GM12878 (cell line): ENCODE measurements around the gene PLXNA2. TPM values are rescaled to one million over a fixed set of nuclear protein-coding genes. Genes with fewer than 3 reads are reported as not detected.

Experiments used
- ATAC-seq: fragments of 200-7000 bp; cut with Tn5 transposase; 3 replicates; pipeline ENCODE4 v1.9.1; 2020; ENCODE audit warnings: mild to moderate bottlenecking, moderate library complexity
- BruUV-seq: library from RNA; stranded (reverse); fragments of 400-500 nt; replicated peaks from 2 replicates; lab custom pipeline; 2021; lab: Mats Ljungman, UMichigan
- CTCF ChIA-PET: fragments of 300-600 bp; sonication (Branson Sonifier 250); formaldehyde crosslinking; extraction: SDS; loops from one replicate; lab custom pipeline; 2021; ENCODE audit warnings: inconsistent platforms; lab: Yijun Ruan, JAX
- POLR2A ChIA-PET: fragments of 350-600 bp; formaldehyde crosslinking; extraction: SDS; loops from one replicate; lab custom pipeline; 2021; ENCODE audit warnings: inconsistent platforms; lab: Charles Lee
- RAD21 ChIA-PET: fragments of 300-600 bp; sonication (Branson Sonifier 250); formaldehyde crosslinking; loops from one replicate; lab custom pipeline; 2023; ENCODE audit warnings: antibody characterized with exemption; ENCODE audit not compliant: unreplicated experiment; lab: Charles Lee
- SMC1A ChIA-PET: fragments of 300-600 bp; sonication (Branson Sonifier 250); formaldehyde crosslinking; loops from one replicate; lab custom pipeline; 2023; ENCODE audit not compliant: unreplicated experiment, uncharacterized antibody; lab: Charles Lee
- DNase-seq: peaks from one replicate; pipeline ENCODE4 v3.0.0-alpha.2; 2011; ENCODE audit warnings: low read depth, low spot score
- FAIRE-seq: peaks from 3 replicates; lab custom pipeline; 2011; peaks lifted over from hg19 to GRCh38; lab: Jason Lieb, UNC
- H2AFZ ChIP-seq: 2 replicates; pipeline ENCODE4 v1.6.0; 2011; ENCODE audit warnings: low read depth, low read length, control low read depth; ENCODE audit not compliant: control insufficient read depth
- H3K27ac ChIP-seq: 2 replicates; pipeline ENCODE4 v1.5.1; 2011; ENCODE audit warnings: control low read depth; ENCODE audit not compliant: control insufficient read depth, insufficient read depth
- H3K27me3 ChIP-seq, 2 experiments: replicated peaks in 1 of 2; 2 replicates each; pipeline versions ENCODE4 v1.6.0 to v1.6.1; 2011; ENCODE audit warnings: low read length in 1 of 2; ENCODE audit not compliant: control insufficient read depth in 2 of 2, insufficient read depth in 2 of 2
- H3K36me3 ChIP-seq, 2 experiments: 2 replicates each; pipeline ENCODE4 v1.5.1; 2011; ENCODE audit warnings: low read length in 1 of 2; ENCODE audit not compliant: control insufficient read depth in 2 of 2, insufficient read depth in 2 of 2
- H3K4me1 ChIP-seq: 2 replicates; pipeline ENCODE4 v1.6.1; 2011; ENCODE audit warnings: mild to moderate bottlenecking, low read length, moderate library complexity, mixed read lengths; ENCODE audit not compliant: control insufficient read depth, insufficient read depth
- H3K4me2 ChIP-seq: 2 replicates; pipeline ENCODE4 v1.6.0; 2011; ENCODE audit warnings: control low read depth; ENCODE audit not compliant: control insufficient read depth, insufficient read depth
- H3K4me3 ChIP-seq: fragments of 200-600 bp; sonication (generic); 2 replicates; pipeline ENCODE4 v1.5.1; 2016
- H3K79me2 ChIP-seq: 2 replicates; pipeline ENCODE4 v1.6.0; 2011; ENCODE audit warnings: low read length; ENCODE audit not compliant: control insufficient read depth, insufficient read depth
- H3K9ac ChIP-seq: 2 replicates; pipeline ENCODE4 v1.8.0; 2011; ENCODE audit warnings: low read length, control low read depth, mixed read lengths; ENCODE audit not compliant: control insufficient read depth, insufficient read depth
- H3K9me3 ChIP-seq: replicated peaks from 3 replicates; pipeline ENCODE4 v1.5.1; 2011; ENCODE audit warnings: mild to moderate bottlenecking, low read length; ENCODE audit not compliant: control insufficient read depth, insufficient read depth
- H4K20me1 ChIP-seq: 2 replicates; pipeline ENCODE4 v1.6.0; 2011; ENCODE audit not compliant: control insufficient read depth, insufficient read depth
- CUX1 ChIP-seq: IDR thresholded peaks from 2 replicates; pipeline ENCODE4 v1.6.1; 2012; ENCODE audit warnings: improper control_type of control experiment, low read depth, low read length; ENCODE audit not compliant: insufficient replicate concordance
- IRF3 ChIP-seq: fragments of 450-650 bp; IDR thresholded peaks from 2 replicates; pipeline ENCODE4 v1.6.1; 2014; ENCODE audit warnings: mild to moderate bottlenecking
- LARP7 ChIP-seq: fragments of 450-650 bp; IDR thresholded peaks from 2 replicates; pipeline ENCODE4 v1.6.1; 2017; ENCODE audit warnings: mild to moderate bottlenecking
- NFYA ChIP-seq: IDR thresholded peaks from 2 replicates; pipeline ENCODE4 v1.6.1; 2011; ENCODE audit warnings: low read depth, mild to moderate bottlenecking, low read length, improper control_type of control experiment, borderline replicate concordance
- RELB ChIP-seq: fragments of 450-650 bp; IDR thresholded peaks from 2 replicates; pipeline ENCODE4 v1.6.1; 2017; ENCODE audit warnings: low read depth, mild to moderate bottlenecking, moderate library complexity
- RUNX3 ChIP-seq: IDR thresholded peaks from 2 replicates; pipeline ENCODE4 v1.6.1; 2012; ENCODE audit warnings: low read length, inconsistent platforms
- TCF3 ChIP-seq: IDR thresholded peaks from 2 replicates; pipeline ENCODE4 v1.6.1; 2012; ENCODE audit warnings: low read depth, mild to moderate bottlenecking, low read length, borderline replicate concordance; ENCODE audit not compliant: insufficient read depth
- WGBS: methylation state at CpG from one replicate; pipeline ENCODE4 v1.1.6; 2016; ENCODE audit warnings: low lambda C conversion rate; ENCODE audit not compliant: insufficient replicate concordance, insufficient coverage; ENCODE audit errors: missing lambda C conversion rate; 5-methylcytosine and 5-hydroxymethylcytosine counted together
- in situ Hi-C: fragments of 300-500 bp; cut with MboI; formaldehyde crosslinking; loops from 9 replicates; pipeline ENCODE4 v1.14.3; 2018; ENCODE audit warnings: mixed read lengths
- intact Hi-C: fragments of 100-400 bp; cut with micrococcal nuclease; formaldehyde crosslinking; loops from one replicate; pipeline ENCODE4 v1.14.2; 2022; ENCODE audit not compliant: unreplicated experiment
- polyA plus RNA-seq, 11 experiments: library from polyadenylated mRNA; depleted of rRNA in 4 of 11; unstranded in 6 of 11; stranded (reverse) in 5 of 11; fragments of >200 nt; fragmentation: Nextera tagmentation in 4 of 11; fragmentation: Illumina TruSeq in 1 of 11; extraction: Ambion mirVana in 4 of 11; extraction: Trizol in 1 of 11; gene quantifications; 1 replicate in 1 of 11; 2 replicates in 10 of 11; pipeline versions ENCODE4 v1.2.1 to v1.2.3, GENCODE V29; 2011 to 2016; ENCODE audit warnings: inconsistent platforms in 2 of 11, missing spikeins in 2 of 11, low read depth in 1 of 11
- total RNA-seq, 4 experiments: library from RNA; depleted of rRNA in 3 of 4; stranded (reverse); fragments of >200 nt in 3 of 4; fragmentation: Illumina TruSeq in 1 of 4; extraction: Trizol in 1 of 4; gene quantifications; 2 replicates each; pipeline versions ENCODE4 v1.2.1 to v1.2.3, GENCODE V29; 2013 to 2021

The PLXNA2 gene
- total and polyA plus RNA-seq, 10 of the 15 experiments (the other 5 are each of a cell fraction or from before 2014, with no cell fraction given): under 0.01 to 0.08 (median 0.07) TPM; not detected in 4

GRCh38 chr1:208221291-208221622 is 22.9 kb downstream of the PLXNA2 start:
- DNase-seq (no peak), ATAC-seq (no peak), FAIRE-seq (no peak)
- intact Hi-C loops: no loop called here
- H3K4me1 ChIP-seq: no peaks in the 10 kb centered on the region
- BruUV-seq: no TSS peak
- no peak for TF ChIP-seq RUNX3
- RAD21 ChIA-PET: interaction anchor here (1.2 kb wide), 1 partner anchor 24 kb away, joined by 3 read pairs; no protein-coding TSS in a partner anchor
- SMC1A ChIA-PET: interaction anchor here (0.6 to 2.3 kb wide), 2 partner anchors 8 to 432 kb away, joined by 3 to 11 read pairs; no protein-coding TSS in a partner anchor
- no peak overlapping the region for H2AFZ ChIP-seq
- peaks cover 1 to 13% of the 10 kb centered on the region in 2 experiments; a peak in 2 of 4 replicates for H3K27me3 ChIP-seq
- no peak overlapping the region for H3K9ac ChIP-seq
- CTCF ChIA-PET: interaction anchor here (0.9 to 2.2 kb wide), 5 partner anchors 8 to 89 kb away, joined by 3 to 12 read pairs (median 4); no protein-coding TSS in a partner anchor
- H3K27ac ChIP-seq: no peak overlapping the region
- WGBS: 0% methylated on average over 1 of the region's 1 CpG
- POLR2A ChIA-PET: interaction anchor here (0.6 to 0.7 kb wide), 3 partner anchors 12 to 34 kb away, joined by 4 to 5 read pairs (median 5); no protein-coding TSS in a partner anchor
- H3K36me3 ChIP-seq: no peaks in the 10 kb centered on the region
- H4K20me1 ChIP-seq: no peaks in the 10 kb centered on the region
- no peaks in the 10 kb centered on the region for H3K9me3 ChIP-seq
- H3K79me2 ChIP-seq: no peaks in the 10 kb centered on the region
- no peak overlapping the region for H3K4me3 ChIP-seq
- in situ Hi-C loops: no loop called here
- no peak overlapping the region for H3K4me2 ChIP-seq

- CTCF ChIA-PET: interaction anchor here (1.0 kb wide), 1 partner anchor 18 kb away, joined by 3 read pairs; no protein-coding TSS in a partner anchor
- Histone ChIP-seq H3K4me1 (no peaks in the 10 kb centered on the region), H3K9me3 (no peaks in the 10 kb centered on the region), H3K4me3 (no peak overlapping the region), H2AFZ (no peak overlapping the region; the same call in 1 of the 2 replicates), H3K79me2 (no peaks in the 10 kb centered on the region), H4K20me1 (no peaks in the 10 kb centered on the region), H3K9ac (no peak overlapping the region), H3K4me2 (no peak overlapping the region), H3K27me3 (peaks cover 1 to 13% of the 10 kb centered on the region in 2 experiments; a peak in 2 of 4 replicates), H3K36me3 (no peaks in the 10 kb centered on the region), H3K27ac (no peak overlapping the region)
- FAIRE-seq (no peak), ATAC-seq (no peak), DNase-seq (no peak)
- POLR2A ChIA-PET: no interaction called here
- SMC1A ChIA-PET: no interaction called here
- no TSS peak for BruUV-seq
- 25% methylated on average over 15 of the region's 15 CpGs for WGBS
- in situ Hi-C loops (no loop called here), intact Hi-C loops (no loop called here)
- RAD21 ChIA-PET: no interaction called here
- TF ChIP-seq IRF3: no peak
- TF ChIP-seq NFYA: no peak
- no peak for TF ChIP-seq TCF3
- TF ChIP-seq CUX1: no peak
- no peak for TF ChIP-seq LARP7
- TF ChIP-seq RELB: no peak
These were observed 24.4 kb downstream of the PLXNA2 start for GRCh38 chr1:208219659-208220282.
